KMS-11 (cell line): ENCODE results near the gene RXRA.

Experiments
- H2AFZ ChIP-seq: fragments of 200-600 bp; sonication (generic); 2 replicates; pipeline ENCODE4 v1.6.1; 2016; ENCODE audit warnings: antibody characterized with exemption, mixed run types, low read depth
- H3K27ac ChIP-seq: fragments of 200-600 bp; sonication (generic); 2 replicates; pipeline ENCODE4 v1.6.1; 2016; ENCODE audit warnings: mild to moderate bottlenecking, mixed run types
- H3K27me3 ChIP-seq: fragments of 200-600 bp; sonication (generic); 2 replicates; pipeline ENCODE4 v1.6.1; 2017; ENCODE audit warnings: mild to moderate bottlenecking, low read depth, mixed run types, moderate library complexity; ENCODE audit not compliant: insufficient read depth
- H3K36me3 ChIP-seq: fragments of 200-600 bp; sonication (generic); 2 replicates; pipeline ENCODE4 v1.6.1; 2017; ENCODE audit warnings: mild to moderate bottlenecking, mixed run types; ENCODE audit not compliant: insufficient read depth
- H3K4me1 ChIP-seq: fragments of 200-600 bp; sonication (generic); 2 replicates; pipeline ENCODE4 v1.6.1; 2016; ENCODE audit warnings: mild to moderate bottlenecking, low read depth, mixed run types; ENCODE audit not compliant: poor library complexity, severe bottlenecking
- H3K4me2 ChIP-seq: fragments of 200-600 bp; sonication (generic); 2 replicates; pipeline ENCODE4 v1.7.0; 2016; ENCODE audit warnings: mild to moderate bottlenecking, mixed run types
- H3K4me3 ChIP-seq: fragments of 200-600 bp; sonication (generic); IDR thresholded peaks from 2 replicates; pipeline ENCODE4 v1.6.1; 2017; ENCODE audit warnings: low read depth, low read length, mixed read lengths; ENCODE audit not compliant: insufficient read depth
- H3K79me2 ChIP-seq: fragments of 200-600 bp; sonication (generic); 2 replicates; pipeline ENCODE4 v1.6.1; 2016; ENCODE audit warnings: low read depth, mixed run types; ENCODE audit not compliant: insufficient read depth
- H3K9ac ChIP-seq: fragments of 200-600 bp; sonication (generic); 2 replicates; pipeline ENCODE4 v1.6.1; 2016; ENCODE audit warnings: mild to moderate bottlenecking, mixed run types
- H4K20me1 ChIP-seq: fragments of 200-600 bp; sonication (generic); 2 replicates; pipeline ENCODE4 v1.6.1; 2016; ENCODE audit warnings: mild to moderate bottlenecking, mixed run types; ENCODE audit not compliant: insufficient read depth
- TF ChIP-seq, protein P1 (sequence below): fragments of 200-600 bp; sonication (generic); conservative IDR thresholded peaks from 2 replicates; pipeline ENCODE4 v1.6.1; 2017; ENCODE audit warnings: low read depth, mild to moderate bottlenecking, antibody characterized with exemption, low read length, moderate library complexity, mixed read lengths

Gene RXRA

GRCh38 chr9:134472256-134472655 is 146.0 kb downstream of the RXRA start:
- Histone ChIP-seq H3K27ac (no peak overlapping the region), H3K4me2 (no peak overlapping the region), H3K4me1 (no peaks in the 10 kb centered on the region), H3K79me2 (no peaks in the 10 kb centered on the region), H3K36me3 (no peaks in the 10 kb centered on the region), H4K20me1 (no peaks in the 10 kb centered on the region), H2AFZ (no peak overlapping the region), H3K27me3 (peaks cover 41% of the 10 kb centered on the region; the same call in 1 of the 2 replicates), H3K9ac (no peak overlapping the region), H3K4me3 (no peak overlapping the region)
- TF ChIP-seq, protein P1, sequence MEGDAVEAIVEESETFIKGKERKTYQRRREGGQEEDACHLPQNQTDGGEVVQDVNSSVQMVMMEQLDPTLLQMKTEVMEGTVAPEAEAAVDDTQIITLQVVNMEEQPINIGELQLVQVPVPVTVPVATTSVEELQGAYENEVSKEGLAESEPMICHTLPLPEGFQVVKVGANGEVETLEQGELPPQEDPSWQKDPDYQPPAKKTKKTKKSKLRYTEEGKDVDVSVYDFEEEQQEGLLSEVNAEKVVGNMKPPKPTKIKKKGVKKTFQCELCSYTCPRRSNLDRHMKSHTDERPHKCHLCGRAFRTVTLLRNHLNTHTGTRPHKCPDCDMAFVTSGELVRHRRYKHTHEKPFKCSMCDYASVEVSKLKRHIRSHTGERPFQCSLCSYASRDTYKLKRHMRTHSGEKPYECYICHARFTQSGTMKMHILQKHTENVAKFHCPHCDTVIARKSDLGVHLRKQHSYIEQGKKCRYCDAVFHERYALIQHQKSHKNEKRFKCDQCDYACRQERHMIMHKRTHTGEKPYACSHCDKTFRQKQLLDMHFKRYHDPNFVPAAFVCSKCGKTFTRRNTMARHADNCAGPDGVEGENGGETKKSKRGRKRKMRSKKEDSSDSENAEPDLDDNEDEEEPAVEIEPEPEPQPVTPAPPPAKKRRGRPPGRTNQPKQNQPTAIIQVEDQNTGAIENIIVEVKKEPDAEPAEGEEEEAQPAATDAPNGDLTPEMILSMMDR: no peak

DNA sequence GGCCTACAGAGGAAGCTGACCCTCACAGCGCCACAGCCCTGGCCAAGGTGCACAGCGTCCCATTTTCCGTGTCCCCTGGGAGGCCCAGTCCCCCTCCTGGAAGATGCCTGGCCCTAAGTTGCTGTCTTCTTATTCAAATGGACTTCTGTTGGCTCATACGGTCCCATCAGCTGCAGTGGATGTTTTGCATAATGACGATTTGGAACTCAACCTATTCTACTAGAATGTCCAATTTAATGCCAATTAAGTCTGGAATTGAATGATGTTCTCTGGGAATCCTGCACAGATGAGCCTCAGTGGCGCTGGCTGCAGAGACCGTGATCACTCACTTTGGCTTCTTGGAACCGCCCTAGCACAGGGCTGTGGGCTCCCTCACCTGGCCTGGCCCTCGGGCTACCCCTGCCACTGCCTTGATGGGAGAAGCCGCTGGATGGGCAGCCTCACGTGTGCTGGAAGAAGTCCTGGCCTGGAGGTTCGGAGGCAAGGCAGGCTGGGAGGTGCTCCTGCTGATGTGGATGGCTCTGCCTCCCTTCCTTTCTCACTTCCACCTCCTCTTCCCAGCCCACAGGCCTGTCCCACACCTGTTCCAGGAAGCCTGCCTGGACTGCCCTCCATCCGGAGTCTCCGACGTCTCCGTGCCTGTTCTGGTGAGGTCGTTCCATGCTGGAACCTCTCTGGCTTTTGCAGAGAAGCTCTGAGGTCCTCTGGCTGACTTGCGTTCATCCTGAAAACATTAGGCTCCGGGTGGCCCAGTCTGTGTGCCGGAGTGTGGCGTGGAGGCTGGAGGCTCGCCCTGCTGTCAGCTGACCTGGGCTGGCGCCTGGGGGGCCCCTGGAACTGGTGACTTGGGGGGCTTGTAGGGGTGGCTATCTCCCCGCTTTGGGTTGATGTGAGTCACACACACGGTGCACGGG is 147.1 kb downstream of the RXRA start:
- no peak overlapping the region for H3K4me3 ChIP-seq
- H2AFZ ChIP-seq: no peak overlapping the region
- no peak overlapping the region for H3K27ac ChIP-seq
- H3K79me2 ChIP-seq: no peaks in the 10 kb centered on the region
- no peaks in the 10 kb centered on the region for H3K4me1 ChIP-seq
- H4K20me1 ChIP-seq: no peaks in the 10 kb centered on the region
- TF ChIP-seq, protein P1: no peak
- no peak overlapping the region for H3K9ac ChIP-seq
- no peak overlapping the region for H3K4me2 ChIP-seq
- H3K27me3 ChIP-seq: peaks cover 43% of the 10 kb centered on the region
- H3K36me3 ChIP-seq: no peaks in the 10 kb centered on the region

- H3K4me2 ChIP-seq: no peak overlapping the region
- H3K36me3 ChIP-seq: no peaks in the 10 kb centered on the region
- no peaks in the 10 kb centered on the region for H4K20me1 ChIP-seq
- H3K79me2 ChIP-seq: no peaks in the 10 kb centered on the region
- TF ChIP-seq, protein P1: no peak
- no peak overlapping the region for H3K9ac ChIP-seq
- no peaks in the 10 kb centered on the region for H3K4me1 ChIP-seq
- peaks cover 43% of the 10 kb centered on the region for H3K27me3 ChIP-seq
- H3K27ac ChIP-seq: no peak overlapping the region
- H3K4me3 ChIP-seq: no peak overlapping the region
- H2AFZ ChIP-seq: no peak overlapping the region
Observed at GRCh38 chr9:134474055-134474370, 147.8 kb downstream of the RXRA start.

GRCh38 chr9:134475011-134475790 is 148.9 kb downstream of the RXRA start:
- Histone ChIP-seq H3K36me3 (no peaks in the 10 kb centered on the region), H3K9ac (no peak overlapping the region), H3K4me1 (no peaks in the 10 kb centered on the region), H3K4me3 (no peak overlapping the region), H2AFZ (no peak overlapping the region), H3K4me2 (no peak overlapping the region), H3K27me3 (peaks cover 51% of the 10 kb centered on the region), H3K27ac (no peak overlapping the region), H3K79me2 (no peaks in the 10 kb centered on the region), H4K20me1 (no peaks in the 10 kb centered on the region)
- TF ChIP-seq, protein P1: no peak
